B cell (primary cell): Measurements from ENCODE around the gene GMIP.

Source experiments
- EZH2 ChIP-seq: IDR thresholded peaks from 2 replicates; pipeline ENCODE4 v1.6.1; 2012; ENCODE audit warnings: borderline replicate concordance, low read depth, mild to moderate bottlenecking, moderate library complexity, low read length; ENCODE audit not compliant: insufficient read depth, poor library complexity, severe bottlenecking
- TF ChIP-seq, protein P1 (sequence below): fragments of 200-600 bp; IDR thresholded peaks from one replicate; pipeline ENCODE4 v1.8.0; 2022; ENCODE audit warnings: antibody characterized with exemption, mild to moderate bottlenecking

DNA sequence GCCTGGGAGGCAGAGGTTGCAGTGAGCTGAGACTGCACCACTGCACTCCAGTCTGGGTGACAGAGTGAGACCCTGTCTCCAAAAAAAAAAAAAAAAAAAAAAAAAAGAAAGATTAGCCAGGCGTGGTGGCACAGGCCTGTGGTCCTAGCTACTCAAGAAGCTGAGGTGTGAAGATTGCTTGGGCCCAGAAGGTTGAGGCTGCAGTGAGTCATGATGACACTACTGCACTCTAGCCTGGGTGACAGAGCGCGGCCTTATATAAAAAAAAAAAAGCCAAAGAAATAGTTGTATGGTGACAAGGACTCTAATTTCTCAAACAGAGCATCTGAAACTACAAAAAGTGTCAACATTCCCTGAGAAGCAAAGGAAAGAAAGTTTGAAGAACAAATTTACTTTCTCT is 28.4 kb downstream of the GMIP start:
- no peak for TF ChIP-seq EZH2
- TF ChIP-seq, protein P1, sequence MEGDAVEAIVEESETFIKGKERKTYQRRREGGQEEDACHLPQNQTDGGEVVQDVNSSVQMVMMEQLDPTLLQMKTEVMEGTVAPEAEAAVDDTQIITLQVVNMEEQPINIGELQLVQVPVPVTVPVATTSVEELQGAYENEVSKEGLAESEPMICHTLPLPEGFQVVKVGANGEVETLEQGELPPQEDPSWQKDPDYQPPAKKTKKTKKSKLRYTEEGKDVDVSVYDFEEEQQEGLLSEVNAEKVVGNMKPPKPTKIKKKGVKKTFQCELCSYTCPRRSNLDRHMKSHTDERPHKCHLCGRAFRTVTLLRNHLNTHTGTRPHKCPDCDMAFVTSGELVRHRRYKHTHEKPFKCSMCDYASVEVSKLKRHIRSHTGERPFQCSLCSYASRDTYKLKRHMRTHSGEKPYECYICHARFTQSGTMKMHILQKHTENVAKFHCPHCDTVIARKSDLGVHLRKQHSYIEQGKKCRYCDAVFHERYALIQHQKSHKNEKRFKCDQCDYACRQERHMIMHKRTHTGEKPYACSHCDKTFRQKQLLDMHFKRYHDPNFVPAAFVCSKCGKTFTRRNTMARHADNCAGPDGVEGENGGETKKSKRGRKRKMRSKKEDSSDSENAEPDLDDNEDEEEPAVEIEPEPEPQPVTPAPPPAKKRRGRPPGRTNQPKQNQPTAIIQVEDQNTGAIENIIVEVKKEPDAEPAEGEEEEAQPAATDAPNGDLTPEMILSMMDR = no peak
